GM21825 (cell line): Measurements from ENCODE around the gene NOS1AP.

ENCODE experiments used
- ATAC-seq: cut with Tn5 transposase; IDR thresholded peaks from one replicate; pipeline ENCODE4 v1.9.1; 2021; ENCODE audit warnings: mild to moderate bottlenecking, moderate library complexity; ENCODE audit not compliant: unreplicated experiment

Gene NOS1AP

GRCh38 chr1:162285149-162285561 lies 215.7 kb downstream of the NOS1AP start:
- ATAC-seq = no peak

GRCh38 chr1:162291000-162291399 lies 221.5 kb downstream of the NOS1AP start:
- ATAC-seq = no peak

DNA sequence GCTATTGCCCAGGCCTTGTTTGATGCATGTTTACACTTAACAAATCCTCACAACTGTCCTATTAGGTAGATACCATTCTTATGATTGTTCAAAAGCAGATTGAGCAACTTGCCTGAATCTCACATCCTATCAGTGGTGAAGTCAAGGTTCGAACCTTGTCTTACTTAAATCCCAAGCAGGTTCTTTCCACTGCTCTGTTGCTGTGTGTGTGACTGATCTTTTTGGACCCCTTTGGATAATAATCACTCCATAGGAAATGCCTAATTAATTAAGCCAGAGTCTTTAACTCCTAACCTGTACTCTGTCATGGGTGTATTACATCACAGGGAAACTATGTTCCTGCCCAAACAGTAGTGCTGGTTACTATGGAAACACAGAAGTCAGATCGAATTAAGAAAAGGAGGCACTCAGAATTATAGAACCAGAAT lies 222.9 kb downstream of the NOS1AP start:
- ATAC-seq = no peak

DNA sequence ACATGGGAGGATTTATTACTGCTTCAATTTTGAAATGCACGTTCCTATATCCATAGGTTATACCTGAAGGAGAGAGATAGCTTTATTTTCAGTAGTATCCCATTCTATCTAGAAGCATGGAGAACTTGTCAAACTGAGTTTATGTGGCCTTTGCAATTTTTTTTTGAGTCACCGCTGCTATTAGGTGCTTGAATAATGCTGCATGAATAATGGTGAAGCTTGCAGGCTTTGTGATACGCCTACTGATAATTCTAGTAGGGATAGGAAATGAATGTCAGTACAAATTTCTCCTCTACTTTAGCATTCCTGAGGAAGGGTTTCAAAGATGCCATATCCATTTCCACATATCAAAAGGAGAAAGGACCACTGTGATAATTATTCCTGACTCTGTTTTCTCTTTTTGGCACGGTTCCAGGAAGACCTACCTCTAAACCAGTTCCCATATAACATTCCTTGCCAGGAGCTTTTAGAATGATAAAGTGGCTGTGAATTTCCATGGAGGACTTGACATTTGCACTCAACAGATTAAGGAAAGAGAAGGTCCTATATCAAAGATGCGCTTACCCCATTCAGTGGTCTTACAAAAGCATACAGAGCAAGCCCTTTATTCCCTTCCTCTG lies 223.7 kb downstream of the NOS1AP start:
- no peak for ATAC-seq

DNA sequence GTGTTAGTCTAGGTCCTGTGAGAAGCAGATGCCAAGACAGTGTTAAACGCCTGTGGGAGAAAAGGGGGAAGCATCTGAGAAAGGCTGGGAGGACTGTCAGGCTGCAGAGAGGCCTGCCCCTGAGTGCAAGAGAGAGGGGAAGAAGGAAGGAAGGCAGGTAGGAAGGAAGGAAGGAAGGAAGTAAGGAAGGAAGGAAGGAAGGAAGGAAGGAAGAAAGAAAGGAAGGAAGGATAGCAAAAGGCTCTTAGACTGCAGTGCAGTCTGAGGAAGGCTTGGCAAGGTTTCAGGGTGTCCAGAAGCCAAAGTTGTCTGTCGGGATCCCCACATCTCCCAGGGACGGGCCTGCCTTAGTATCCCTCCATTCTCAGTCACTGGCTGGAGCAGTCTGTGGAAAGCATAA lies 224.5 kb downstream of the NOS1AP start:
- ATAC-seq = no peak

DNA sequence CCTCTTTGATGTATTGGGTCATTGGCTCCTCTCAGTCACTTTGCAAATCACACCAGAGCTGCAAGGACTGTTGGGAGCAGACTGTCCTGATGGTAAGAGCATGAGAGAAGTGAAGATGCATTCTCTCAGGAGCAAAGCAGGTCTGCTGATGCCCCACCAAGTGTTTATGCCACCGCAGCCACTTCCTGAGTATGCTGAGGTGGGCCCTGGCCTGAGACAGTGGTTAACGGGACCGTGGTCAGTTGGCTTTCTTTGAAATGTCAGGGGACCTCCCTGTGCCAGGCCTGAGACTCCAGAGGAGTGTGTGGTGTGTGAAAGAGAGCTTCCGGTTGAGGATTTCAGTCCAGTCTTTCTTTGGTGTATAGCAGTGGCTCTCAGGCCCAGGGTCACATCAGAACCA lies 227.7 kb downstream of the NOS1AP start:
- ATAC-seq = no peak

DNA sequence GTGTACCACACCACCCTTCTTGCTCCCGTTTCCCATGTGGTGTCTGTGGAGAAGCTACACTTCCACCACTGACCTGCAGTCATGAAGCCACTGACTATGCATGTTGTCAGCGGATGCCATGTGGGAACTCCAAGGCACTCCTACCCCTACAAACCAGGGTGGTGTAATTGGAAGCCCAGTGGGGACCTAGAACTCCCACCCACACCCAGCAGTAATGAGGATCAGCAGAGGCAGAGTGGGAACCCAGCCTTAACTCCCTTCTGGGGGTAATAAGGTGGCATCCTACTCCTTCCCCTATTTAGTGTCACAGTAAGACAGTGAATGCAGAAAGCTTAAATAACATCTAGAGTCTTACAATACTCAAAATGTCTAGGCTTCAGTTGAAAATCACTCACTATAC lies 228.8 kb downstream of the NOS1AP start:
- no peak for ATAC-seq

DNA sequence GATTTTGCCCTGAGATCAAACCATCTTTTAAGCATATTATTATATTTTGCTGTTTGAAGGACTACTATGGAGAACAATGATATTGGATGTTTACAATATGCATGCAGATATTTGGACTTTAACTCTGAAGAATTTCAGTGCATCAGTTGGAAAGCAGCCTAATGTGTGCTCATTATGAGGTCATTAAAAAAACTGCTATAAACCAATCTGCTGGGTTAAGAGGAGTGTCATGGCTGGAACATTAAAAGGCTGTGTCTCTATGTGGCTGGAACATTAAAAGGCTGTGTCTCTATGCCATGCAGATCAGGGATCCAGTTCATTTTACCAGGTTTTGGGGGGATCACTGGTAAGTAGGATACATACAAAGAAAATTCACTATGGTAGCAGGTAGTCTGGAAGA lies 229.5 kb downstream of the NOS1AP start:
- ATAC-seq = no peak

DNA sequence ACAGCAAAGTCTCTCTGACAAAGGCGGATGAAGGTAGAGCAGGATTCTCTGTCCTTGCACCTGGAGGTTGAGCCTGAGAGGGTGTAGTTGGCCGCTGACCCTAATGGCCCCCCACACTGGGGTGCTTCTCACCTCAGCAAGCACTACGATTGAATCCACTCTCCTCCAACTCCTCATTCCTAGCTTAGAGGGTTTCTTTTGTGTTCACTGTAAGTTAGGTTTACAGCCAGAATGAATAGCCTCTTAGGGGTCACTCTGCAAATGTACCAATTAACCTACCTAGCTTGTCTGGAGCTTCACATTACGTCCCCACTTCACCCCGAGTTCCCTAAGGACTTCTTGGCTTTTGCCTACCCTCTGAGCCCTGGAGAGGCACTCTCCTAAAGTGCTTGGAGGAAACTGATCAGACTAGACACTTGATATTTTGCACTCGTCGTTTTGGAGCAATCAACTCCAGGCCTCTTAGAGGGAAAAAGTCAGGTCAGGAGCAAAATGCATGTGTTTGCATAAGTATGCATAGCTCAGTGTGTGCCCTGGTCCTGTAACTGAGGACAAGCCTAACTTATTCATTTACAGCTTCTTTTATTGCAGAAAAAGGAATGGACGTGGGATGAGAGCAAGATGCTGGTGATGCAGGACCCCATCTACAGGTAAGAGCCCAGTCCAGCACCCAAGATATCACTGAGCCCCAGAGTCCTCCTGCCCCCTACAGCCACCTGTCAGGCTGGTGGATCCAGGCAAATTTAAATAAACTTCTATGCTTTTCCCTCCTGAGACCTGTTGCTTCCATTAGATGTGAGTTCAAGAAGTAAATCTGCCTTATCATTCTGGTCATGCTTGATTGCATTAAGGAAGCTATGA lies 230.8 kb downstream of the NOS1AP start:
- ATAC-seq = no peak

DNA sequence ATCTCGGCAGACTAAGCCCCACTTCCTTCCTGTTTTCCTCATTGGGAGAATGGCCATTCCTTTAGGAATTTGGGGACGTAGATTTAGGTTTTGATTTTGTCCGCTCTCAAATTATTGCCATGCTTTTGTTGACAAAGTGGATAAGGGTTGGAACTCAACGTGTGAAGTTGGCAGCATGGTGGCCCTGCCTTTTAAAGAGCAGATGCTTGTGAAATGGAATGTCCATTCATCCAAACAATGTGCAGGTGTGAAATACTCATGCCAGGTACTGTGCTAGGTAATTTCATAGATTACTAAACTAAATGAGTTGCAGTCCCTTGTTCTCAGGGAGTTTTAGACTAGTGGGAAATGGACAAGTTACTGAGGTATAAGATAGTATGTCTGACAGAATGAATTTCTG lies 232.2 kb downstream of the NOS1AP start:
- ATAC-seq = no peak

GRCh38 chr1:162302306-162303003 lies 233.0 kb downstream of the NOS1AP start:
- no peak for ATAC-seq

GRCh38 chr1:162303004-162303344 lies 233.5 kb downstream of the NOS1AP start:
- ATAC-seq = no peak

GRCh38 chr1:162304736-162305135 lies 235.2 kb downstream of the NOS1AP start:
- no peak for ATAC-seq

DNA sequence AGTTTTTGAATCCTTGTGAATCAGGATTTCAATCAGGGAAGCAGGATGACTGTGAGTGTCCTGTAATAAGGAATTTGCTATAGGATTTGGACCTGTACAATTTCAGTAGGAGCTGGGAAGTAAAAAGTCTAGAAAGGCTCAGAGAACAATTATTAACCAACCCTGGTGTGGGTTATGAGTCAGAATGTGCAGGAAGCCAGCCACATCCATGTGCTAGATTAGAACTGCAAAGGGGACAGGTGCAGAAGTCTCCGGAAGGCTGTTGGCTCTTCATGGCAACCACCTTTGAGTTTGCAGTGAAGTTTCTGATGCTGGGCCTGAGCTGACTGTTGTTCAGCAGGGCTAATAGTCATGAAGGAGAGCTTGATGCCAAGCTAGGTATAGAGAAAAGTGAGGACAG lies 236.5 kb downstream of the NOS1AP start:
- no peak for ATAC-seq

GRCh38 chr1:162310337-162310736 lies 240.8 kb downstream of the NOS1AP start:
- ATAC-seq = no peak

GRCh38 chr1:162314206-162314605 lies 244.7 kb downstream of the NOS1AP start:
- no peak for ATAC-seq

DNA sequence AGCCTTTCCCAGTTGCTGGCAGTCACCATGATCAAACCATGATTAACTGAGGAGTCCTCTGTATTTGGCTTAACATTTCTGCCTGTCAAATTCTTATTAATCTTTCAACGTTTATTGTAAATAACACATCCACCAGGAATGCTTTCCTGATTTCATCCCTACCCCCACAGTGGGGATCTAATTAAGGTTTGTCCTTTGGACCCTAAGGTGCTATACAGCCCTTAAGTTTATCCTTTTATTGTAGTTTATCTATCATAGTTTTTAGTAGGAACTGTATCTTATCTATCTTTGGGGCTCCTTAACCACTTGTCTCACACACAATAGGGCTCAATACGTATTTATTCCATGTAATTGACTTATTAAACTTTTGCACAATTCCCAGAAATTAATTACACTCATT lies 246.2 kb downstream of the NOS1AP start:
- no peak for ATAC-seq

DNA sequence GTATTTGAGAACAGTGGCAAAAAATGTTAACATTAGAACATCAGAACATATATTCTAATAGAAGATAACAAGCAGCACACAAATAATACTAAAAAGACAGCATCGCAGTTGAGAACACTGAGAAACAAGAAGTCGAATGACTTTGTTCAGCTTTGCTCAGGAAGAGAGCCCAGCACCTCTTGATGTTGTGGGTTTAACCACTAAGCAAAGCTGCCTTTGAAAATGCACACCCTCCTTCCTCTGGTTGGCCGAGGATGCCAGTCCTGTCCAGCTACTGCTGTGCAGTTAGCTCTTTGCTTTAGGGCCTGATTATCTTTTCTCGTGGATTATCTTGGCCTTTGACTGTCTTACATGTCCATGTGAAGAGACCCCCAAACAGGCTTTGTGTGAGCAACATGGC lies 246.7 kb downstream of the NOS1AP start:
- no peak for ATAC-seq

DNA sequence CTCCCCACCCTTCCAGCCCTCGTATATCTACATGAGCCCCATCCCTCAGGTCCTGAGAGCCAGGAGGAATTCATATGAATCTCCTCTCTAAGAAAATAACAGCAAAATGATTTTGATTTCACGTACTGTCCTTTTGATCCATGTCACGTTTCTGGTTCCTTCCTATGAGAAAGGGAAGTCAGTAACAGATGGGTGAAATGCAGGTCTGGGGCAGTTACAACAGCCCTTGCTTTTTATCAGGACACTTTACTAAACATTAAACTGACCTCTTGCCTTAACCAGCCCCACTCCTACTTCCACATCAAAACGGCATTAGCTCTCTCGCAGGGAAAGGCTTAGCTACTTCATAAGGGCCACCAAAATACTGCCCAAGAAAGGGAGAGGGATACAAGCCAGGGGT lies 248.1 kb downstream of the NOS1AP start:
- no peak for ATAC-seq

DNA sequence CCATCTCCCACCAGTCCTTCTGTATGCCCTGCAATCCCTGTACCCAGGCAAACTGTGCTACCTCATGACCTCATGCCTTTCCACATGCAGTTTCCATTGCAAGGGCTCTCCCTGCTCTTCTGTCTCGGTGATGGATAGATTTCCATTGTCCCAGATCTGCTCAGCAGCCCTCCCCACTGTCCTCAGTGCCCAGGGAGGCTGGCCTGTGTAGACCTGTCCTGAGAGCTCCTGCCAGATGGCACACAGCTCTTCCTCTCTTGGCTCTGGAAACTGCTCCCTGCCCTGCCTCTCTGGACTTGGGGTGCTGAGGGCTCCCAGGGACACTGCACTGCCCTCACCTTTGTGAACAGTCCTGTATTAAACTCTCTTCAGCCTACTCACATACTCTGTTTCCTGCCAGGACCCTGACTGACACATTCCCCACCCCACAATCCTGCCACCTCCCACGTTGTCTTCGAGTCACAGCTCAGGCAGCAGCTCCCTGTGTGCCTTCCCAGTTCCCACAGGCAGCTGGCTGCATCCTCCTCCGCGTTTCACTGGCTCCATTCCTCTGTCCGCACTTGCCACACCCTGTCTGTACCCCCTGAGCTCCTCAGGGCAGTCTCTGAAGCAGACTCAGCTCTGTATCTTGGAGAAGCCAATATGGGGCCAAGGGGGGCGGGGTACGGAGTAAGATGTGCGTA lies 250.1 kb downstream of the NOS1AP start:
- ATAC-seq = no peak

DNA sequence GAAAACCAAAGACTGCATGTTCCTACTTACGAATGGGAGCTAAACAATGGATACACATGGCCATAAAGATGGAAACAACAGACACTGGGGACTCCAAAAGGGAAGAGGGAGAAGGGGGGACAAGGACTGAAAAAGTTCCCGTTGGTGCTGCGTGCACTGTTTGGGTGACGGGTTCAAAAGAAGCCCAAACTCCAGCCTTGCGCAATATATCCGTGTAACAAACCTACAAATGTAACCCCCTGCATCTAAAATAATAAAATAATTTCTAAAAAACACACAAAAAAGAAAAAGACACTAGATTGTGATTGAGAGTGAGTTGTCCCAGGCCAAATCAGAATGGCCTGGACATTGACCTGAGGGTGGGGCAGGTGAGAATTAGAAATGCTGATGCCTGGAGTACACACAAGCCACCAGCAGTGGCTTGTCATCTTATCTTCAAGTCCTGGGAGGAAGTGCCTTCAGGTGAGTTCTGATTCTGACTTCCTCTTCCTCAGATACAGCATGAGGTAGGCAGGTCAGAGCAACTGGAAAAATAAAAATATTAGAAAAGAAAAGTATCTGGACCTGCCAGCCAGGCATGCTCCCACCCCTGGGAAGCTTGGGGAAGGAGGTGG lies 252.4 kb downstream of the NOS1AP start:
- no peak for ATAC-seq
